Measurements from ENCODE around the gene YPEL1.

Gene YPEL1

DNA sequence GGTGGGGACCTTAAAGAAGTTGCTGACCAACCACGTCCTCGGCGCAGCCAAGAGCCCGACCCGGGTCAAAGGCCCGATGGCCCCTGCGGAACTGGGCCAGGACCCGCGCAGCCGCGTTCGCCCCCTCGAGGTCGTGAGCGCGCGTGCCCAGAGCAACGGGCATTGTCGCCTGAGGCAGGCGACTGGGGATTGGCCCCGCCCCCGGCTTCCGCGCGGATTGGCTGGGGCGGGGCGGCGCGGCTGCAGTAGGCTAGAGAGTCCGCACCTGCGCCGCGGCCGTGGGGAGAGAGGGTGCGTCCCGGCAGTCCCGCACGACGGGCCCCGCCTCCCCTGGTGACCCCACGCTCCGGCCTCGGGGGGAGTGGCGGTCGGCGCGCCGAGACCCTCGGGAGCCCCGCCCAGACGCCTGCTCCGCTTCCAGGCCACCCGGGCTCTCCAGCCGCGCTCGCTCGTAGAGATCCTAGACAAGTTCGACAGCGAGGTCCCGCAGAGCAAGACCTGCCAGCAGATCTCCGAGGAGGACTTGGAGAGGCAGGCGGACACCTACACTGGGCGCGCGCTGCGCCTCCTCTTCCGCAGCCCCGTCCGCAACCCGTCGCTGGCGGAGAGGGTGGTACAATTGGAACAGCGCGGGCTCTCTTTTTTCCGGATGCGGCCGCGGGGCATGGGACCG is 78.1 kb downstream of the YPEL1 start:
- peak overlapping the region; percentile 67 for H3K4me3 ChIP-seq (replicated peaks; ENCODE audit: low read depth, low read length)
- peak; percentile 84 for DNase-seq (ENCODE audit: extremely low read depth, insufficient read length)
- TF ChIP-seq CTCF (IDR thresholded peaks at IDR 0.05; ENCODE audit: insufficient read depth, low read length, poor library complexity, severe bottlenecking), result peak; percentile 32
- H3K27me3 ChIP-seq (replicated peaks; ENCODE audit: control insufficient read depth, insufficient read depth, low read length), result no peaks in the 10 kb centered on the region
- no peaks in the 10 kb centered on the region; the same call in none of the 2 replicates for H3K36me3 ChIP-seq (ENCODE audit: control insufficient read depth, insufficient read depth, low read length)

DNA sequence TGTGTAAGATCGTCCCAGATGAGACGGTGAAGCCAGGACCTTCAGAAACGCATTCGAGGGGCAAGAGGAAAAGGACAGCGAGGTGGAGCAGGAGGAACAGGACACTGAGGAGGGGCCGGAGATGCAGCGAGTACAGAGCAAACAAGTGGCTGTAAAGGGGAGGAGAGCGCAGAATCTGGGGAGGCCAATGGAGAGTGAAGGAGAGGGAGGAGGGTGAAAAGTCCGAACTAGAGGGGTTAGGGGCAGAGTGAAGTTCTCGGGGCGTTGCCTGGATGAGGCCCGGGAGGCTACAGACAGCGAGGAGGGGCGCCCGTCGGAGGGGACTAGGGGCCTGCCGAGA is 78.6 kb downstream of the YPEL1 start:
- H3K27me3 ChIP-seq (replicated peaks; ENCODE audit: control insufficient read depth, insufficient read depth, low read length), result no peaks in the 10 kb centered on the region
- peak overlapping the region; percentile 67 for H3K4me3 ChIP-seq (replicated peaks; ENCODE audit: low read depth, low read length)
- H3K36me3 ChIP-seq (ENCODE audit: control insufficient read depth, insufficient read depth, low read length), result no peaks in the 10 kb centered on the region; the same call in none of the 2 replicates
- DNase-seq (ENCODE audit: extremely low read depth, insufficient read length), result no peak
- no peak for TF ChIP-seq CTCF (IDR thresholded peaks at IDR 0.05; ENCODE audit: insufficient read depth, low read length, poor library complexity, severe bottlenecking)

DNA sequence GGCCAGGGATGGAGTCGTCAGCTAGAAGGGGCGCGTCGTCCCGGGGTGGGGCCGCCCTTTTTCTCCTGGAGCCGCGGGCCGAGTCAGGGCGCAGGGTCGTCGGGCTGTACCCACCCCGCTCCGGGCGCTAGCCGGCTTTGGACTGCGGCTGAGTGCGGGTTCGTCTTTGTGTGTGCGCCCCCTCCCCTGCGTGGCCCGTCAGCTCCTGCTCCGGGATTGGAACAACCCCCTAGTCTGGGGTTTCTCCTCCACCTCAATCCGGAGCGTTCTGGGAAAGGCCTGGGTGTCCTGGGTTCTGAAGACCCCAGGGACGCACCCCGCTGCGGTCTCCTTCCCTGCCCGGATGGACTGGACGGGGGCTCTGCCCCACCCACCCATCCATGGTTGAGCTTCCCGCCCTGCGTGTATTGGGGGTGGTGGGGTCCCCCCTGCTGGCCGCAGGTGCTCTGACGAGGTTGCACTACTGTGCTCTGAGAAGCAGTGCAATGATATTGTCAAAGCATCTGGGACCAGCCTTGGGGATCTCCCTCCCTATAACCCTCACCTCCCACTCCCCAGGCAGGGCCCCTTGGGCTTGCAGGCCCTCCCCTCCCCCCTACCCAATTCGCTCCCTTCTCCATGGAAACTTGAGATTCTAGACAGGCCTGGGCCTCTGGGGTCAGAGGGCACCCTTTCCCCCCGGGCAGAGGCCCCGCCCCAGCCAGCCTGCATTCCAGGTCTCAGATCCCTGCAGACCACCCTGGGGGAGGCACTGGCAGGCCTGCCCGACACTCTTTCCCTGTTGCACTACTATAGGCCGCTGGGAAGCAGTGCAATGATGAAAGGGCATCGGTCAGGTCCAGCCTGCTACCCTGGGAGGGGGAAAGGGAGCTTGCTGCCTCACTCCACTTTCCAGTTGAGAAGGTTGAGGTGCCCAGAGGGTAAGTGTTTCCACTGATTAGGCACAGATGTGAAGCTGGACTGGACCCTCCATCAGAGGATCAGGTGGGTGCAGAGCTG is 82.7 kb downstream of the YPEL1 start:
- TF ChIP-seq CTCF (IDR thresholded peaks at IDR 0.05; ENCODE audit: insufficient read depth, low read length, poor library complexity, severe bottlenecking), result peak; percentile 16
- DNase-seq (ENCODE audit: extremely low read depth, insufficient read length), result no peak
- H3K4me3 ChIP-seq (replicated peaks; ENCODE audit: low read depth, low read length), result peak overlapping the region; percentile 87
- H3K36me3 ChIP-seq (ENCODE audit: control insufficient read depth, insufficient read depth, low read length), result peaks cover 1% of the 10 kb centered on the region
- no peaks in the 10 kb centered on the region for H3K27me3 ChIP-seq (replicated peaks; ENCODE audit: control insufficient read depth, insufficient read depth, low read length)

- peak overlapping the region; percentile 87 for H3K4me3 ChIP-seq (replicated peaks; ENCODE audit: low read depth, low read length)
- no peaks in the 10 kb centered on the region for H3K27me3 ChIP-seq (replicated peaks; ENCODE audit: control insufficient read depth, insufficient read depth, low read length)
- H3K36me3 ChIP-seq (ENCODE audit: control insufficient read depth, insufficient read depth, low read length), result peaks cover 3% of the 10 kb centered on the region
- peak; percentile 90 for DNase-seq (ENCODE audit: extremely low read depth, insufficient read length)
- no peak for TF ChIP-seq CTCF (IDR thresholded peaks at IDR 0.05; ENCODE audit: insufficient read depth, low read length, poor library complexity, severe bottlenecking)
Observed at GRCh38 chr22:21652010-21652546, 83.5 kb downstream of the YPEL1 start.

DNA sequence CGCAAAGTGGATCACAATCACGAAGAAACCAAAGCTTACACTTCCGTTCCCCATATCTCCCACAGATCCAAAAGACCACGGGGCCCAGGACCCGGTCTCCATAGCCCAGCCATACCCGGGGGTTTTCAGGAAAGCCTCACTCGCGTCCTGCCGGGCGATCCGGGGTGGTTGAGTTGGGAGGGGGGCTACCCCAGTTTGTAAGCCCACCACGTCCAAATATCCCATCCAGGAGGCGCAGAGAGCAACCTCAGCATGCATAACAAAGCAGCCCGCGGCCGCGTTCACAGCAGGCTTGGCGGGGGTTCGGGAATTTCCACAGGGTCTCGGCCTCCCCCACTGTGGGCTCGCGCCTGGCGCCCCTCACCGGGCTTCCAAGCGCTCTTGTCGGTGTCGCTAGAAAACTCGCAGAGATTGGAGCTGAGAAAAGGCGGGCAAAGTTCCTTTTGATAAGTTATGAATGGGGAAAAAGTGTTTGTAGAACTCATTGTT is 84.0 kb downstream of the YPEL1 start:
- H3K36me3 ChIP-seq (ENCODE audit: control insufficient read depth, insufficient read depth, low read length), result peaks cover 5% of the 10 kb centered on the region
- DNase-seq (ENCODE audit: extremely low read depth, insufficient read length), result no peak
- no peak for TF ChIP-seq CTCF (IDR thresholded peaks at IDR 0.05; ENCODE audit: insufficient read depth, low read length, poor library complexity, severe bottlenecking)
- H3K4me3 ChIP-seq (replicated peaks; ENCODE audit: low read depth, low read length), result peak overlapping the region; percentile 87
- no peaks in the 10 kb centered on the region for H3K27me3 ChIP-seq (replicated peaks; ENCODE audit: control insufficient read depth, insufficient read depth, low read length)
